ENCODE measurements around the gene GUCD1. TPM values are rescaled to one million over a fixed set of nuclear protein-coding genes. Genes with fewer than 3 reads are reported as not detected.

GUCD1 gene
- total RNA-seq, 1 experiment from 2014 or later = 48.4 TPM

GRCh38 chr22:24504956-24505736, 49.8 kb downstream of the GUCD1 start:
- no peak for TF ChIP-seq CTCF (IDR thresholded peaks at IDR 0.05; ENCODE audit: unreplicated experiment)
- no TSS peak for BruUV-seq (replicated peaks)

GRCh38 chr22:24504540-24504939, 50.4 kb downstream of the GUCD1 start:
- no peak for TF ChIP-seq CTCF (IDR thresholded peaks at IDR 0.05; ENCODE audit: unreplicated experiment)
- Mint-ChIP-seq H3K9me3 (ENCODE audit: unreplicated experiment) (no peaks in the 10 kb centered on the region), H3K27me3 (ENCODE audit: insufficient read depth, unreplicated experiment) (no peaks in the 10 kb centered on the region), H3K4me3 (ENCODE audit: unreplicated experiment) (no peak overlapping the region), H3K27ac (ENCODE audit: low read depth, unreplicated experiment) (no peak overlapping the region), H3K4me1 (ENCODE audit: insufficient read depth, unreplicated experiment) (peaks cover 8% of the 10 kb centered on the region), H3K36me3 (ENCODE audit: insufficient read depth, unreplicated experiment) (no peaks in the 10 kb centered on the region)
- intact Hi-C loops (cut with micrococcal nuclease) = no loop called here
- POLR2A ChIA-PET = no interaction called here
- CTCF ChIA-PET = interaction anchor here (0.9 to 1.5 kb wide), 2 partner anchors 18 to 183 kb away, joined by 3 read pairs; no protein-coding TSS in a partner anchor
- BruUV-seq (replicated peaks) = no TSS peak
- no peak for DNase-seq (ENCODE audit: unreplicated experiment)

More at GRCh38 chr22:24504956-24505736, 49.8 kb downstream of the GUCD1 start:
- Mint-ChIP-seq H3K9me3 (ENCODE audit: unreplicated experiment) (no peaks in the 10 kb centered on the region), H3K4me1 (ENCODE audit: insufficient read depth, unreplicated experiment) (peaks cover 8% of the 10 kb centered on the region), H3K4me3 (ENCODE audit: unreplicated experiment) (no peak overlapping the region), H3K27me3 (ENCODE audit: insufficient read depth, unreplicated experiment) (no peaks in the 10 kb centered on the region), H3K27ac (ENCODE audit: low read depth, unreplicated experiment) (no peak overlapping the region), H3K36me3 (ENCODE audit: insufficient read depth, unreplicated experiment) (no peaks in the 10 kb centered on the region)
- ChIA-PET CTCF (interaction anchor here (0.9 to 1.5 kb wide), 3 partner anchors 19 to 183 kb away, joined by 3 read pairs; no protein-coding TSS in a partner anchor), POLR2A (interaction anchor here (0.6 kb wide), 1 partner anchor 899 kb away, joined by 3 read pairs; no protein-coding TSS in a partner anchor)
- DNase-seq (ENCODE audit: unreplicated experiment) = no peak
- intact Hi-C loops (cut with micrococcal nuclease) = no loop called here

GRCh38 chr22:24503843-24504338, 51.0 kb downstream of the GUCD1 start:
- CTCF ChIA-PET = no interaction called here
- no peaks in the 10 kb centered on the region for H3K27me3 Mint-ChIP-seq (ENCODE audit: insufficient read depth, unreplicated experiment)
- no TSS peak for BruUV-seq (replicated peaks)
- no peaks in the 10 kb centered on the region for H3K9me3 Mint-ChIP-seq (ENCODE audit: unreplicated experiment)
- H3K36me3 Mint-ChIP-seq (ENCODE audit: insufficient read depth, unreplicated experiment) = no peaks in the 10 kb centered on the region
- no peak for DNase-seq (ENCODE audit: unreplicated experiment)
- H3K27ac Mint-ChIP-seq (ENCODE audit: low read depth, unreplicated experiment) = no peak overlapping the region
- peaks cover 8% of the 10 kb centered on the region for H3K4me1 Mint-ChIP-seq (ENCODE audit: insufficient read depth, unreplicated experiment)
- intact Hi-C loops (cut with micrococcal nuclease) = loop anchor here (1.0 kb wide), 1 partner anchor 81 kb away; no protein-coding TSS in a partner anchor
- no peak overlapping the region for H3K4me3 Mint-ChIP-seq (ENCODE audit: unreplicated experiment)
- TF ChIP-seq CTCF (IDR thresholded peaks at IDR 0.05; ENCODE audit: unreplicated experiment) = no peak
- POLR2A ChIA-PET = no interaction called here

- H3K4me1 Mint-ChIP-seq (ENCODE audit: insufficient read depth, unreplicated experiment) = peaks cover 8% of the 10 kb centered on the region
- no peaks in the 10 kb centered on the region for H3K27me3 Mint-ChIP-seq (ENCODE audit: insufficient read depth, unreplicated experiment)
- peak; percentile 67 for DNase-seq (ENCODE audit: unreplicated experiment)
- no peak overlapping the region for H3K27ac Mint-ChIP-seq (ENCODE audit: low read depth, unreplicated experiment)
- no peaks in the 10 kb centered on the region for H3K36me3 Mint-ChIP-seq (ENCODE audit: insufficient read depth, unreplicated experiment)
- no peaks in the 10 kb centered on the region for H3K9me3 Mint-ChIP-seq (ENCODE audit: unreplicated experiment)
- BruUV-seq (replicated peaks) = no TSS peak
- ChIA-PET POLR2A (no interaction called here), CTCF (interaction anchor here (0.8 to 1.0 kb wide), 3 partner anchors 33 to 122 kb away, joined by 3 to 4 read pairs (median 3); no protein-coding TSS in a partner anchor)
- no peak overlapping the region for H3K4me3 Mint-ChIP-seq (ENCODE audit: unreplicated experiment)
- intact Hi-C loops (cut with micrococcal nuclease) = loop anchor here (1.0 kb wide), 1 partner anchor 80 kb away; no protein-coding TSS in a partner anchor
- peak; percentile 50 for TF ChIP-seq CTCF (IDR thresholded peaks at IDR 0.05; ENCODE audit: unreplicated experiment)
These were observed 51.6 kb downstream of the GUCD1 start for GRCh38 chr22:24503137-24503842.
